Measurements from ENCODE around the gene MLPH. TPM values are rescaled to one million over a fixed set of nuclear protein-coding genes. Genes with fewer than 3 reads are reported as not detected.
A peak's percentile ranks its signal among the peaks of the same experiment; 100 is the strongest.

The MLPH gene
- total RNA-seq, 4 donors from 2014 or later, result 1.8 to 13.8 (median 10.8) TPM

DNA sequence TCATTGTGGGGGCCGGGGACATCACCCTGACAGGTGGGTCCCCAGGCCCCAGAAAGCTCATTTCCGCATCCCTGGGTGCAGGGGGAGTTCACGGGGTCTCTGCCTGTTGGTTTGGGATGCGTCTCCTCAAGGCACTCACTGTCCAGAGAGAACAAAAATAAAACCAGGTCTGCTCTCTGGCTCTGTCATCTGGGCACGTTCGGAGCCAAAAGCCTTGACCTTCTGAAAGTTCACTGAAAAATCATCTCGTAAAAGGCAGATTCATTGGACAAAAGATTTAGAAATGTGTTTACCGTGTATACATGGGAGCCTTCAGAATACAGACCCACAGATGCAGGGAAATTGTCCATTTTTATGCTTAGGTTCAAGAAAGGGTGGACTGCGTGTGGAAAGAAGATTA is 26.6 kb downstream of the MLPH start:
- Histone ChIP-seq H3K36me3 (no peaks in the 10 kb centered on the region), H3K9me3 (no peaks in the 10 kb centered on the region), H3K4me3 (no peak overlapping the region), H3K27ac (peak overlapping the region in 2 of 4 donors; percentile 37 to 57), H3K4me1 (peaks cover 0 to 46% (median 5%) of the 10 kb centered on the region in 3 donors), H3K27me3 (no peaks in the 10 kb centered on the region)
- no peak for TF ChIP-seq CTCF (IDR thresholded peaks at IDR 0.05)
- no peak for TF ChIP-seq POLR2A (IDR thresholded peaks at IDR 0.05)
- no peak for TF ChIP-seq POLR2AphosphoS5 (IDR thresholded peaks at IDR 0.05)
- no peak for TF ChIP-seq EP300 (IDR thresholded peaks at IDR 0.05)
- WGBS, 2 donors (ENCODE audit: low coverage in 1 of 2), result 67 to 75% methylated on average over 4 to 5 of the region's 9 CpGs
- no peak for ATAC-seq

DNA sequence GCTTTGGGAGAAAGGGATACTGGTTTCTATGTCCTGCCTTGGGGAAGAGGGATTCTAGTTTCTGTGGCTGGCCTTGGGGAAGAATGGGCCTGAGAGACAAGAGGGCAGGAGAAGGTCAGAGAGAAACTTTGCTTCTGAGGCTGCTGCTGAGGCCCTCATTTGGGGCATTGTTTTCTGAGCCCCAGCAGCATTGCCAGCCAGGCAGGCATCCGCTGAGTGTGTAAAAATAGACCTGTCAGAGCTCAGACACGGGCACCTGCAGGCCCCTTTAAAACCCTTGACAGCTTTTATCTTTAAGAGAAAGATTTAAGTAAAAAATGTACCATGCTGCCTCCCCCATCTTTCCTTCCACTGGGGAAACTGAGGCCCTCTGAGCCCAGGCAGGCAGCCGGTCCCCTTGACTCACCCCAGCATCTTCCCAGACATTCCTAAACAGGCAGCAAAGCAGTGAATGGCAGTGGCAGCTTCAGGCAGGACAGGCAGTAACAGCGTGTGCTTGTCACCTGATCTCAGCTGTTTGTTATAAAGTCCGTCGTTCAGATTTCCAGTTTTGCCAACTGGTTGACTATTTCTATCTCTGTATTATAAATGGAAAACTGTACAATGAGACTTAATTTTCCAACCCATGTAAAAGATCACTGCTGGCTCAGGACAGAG is 27.6 kb downstream of the MLPH start:
- 76 to 77% methylated on average over 3 to 4 of the region's 6 CpGs for WGBS, 2 donors (ENCODE audit: low coverage in 1 of 2)
- ATAC-seq, result no peak
- Histone ChIP-seq H3K36me3 (no peaks in the 10 kb centered on the region), H3K4me1 (peaks cover 0 to 46% (median 5%) of the 10 kb centered on the region in 3 donors), H3K4me3 (no peak overlapping the region), H3K27ac (peak overlapping the region in 2 of 4 donors; percentile 9 to 57), H3K9me3 (no peaks in the 10 kb centered on the region), H3K27me3 (no peaks in the 10 kb centered on the region)
- TF ChIP-seq EP300 (IDR thresholded peaks at IDR 0.05) (no peak), POLR2A (IDR thresholded peaks at IDR 0.05) (no peak), POLR2AphosphoS5 (IDR thresholded peaks at IDR 0.05) (no peak), CTCF (IDR thresholded peaks at IDR 0.05) (no peak)

DNA sequence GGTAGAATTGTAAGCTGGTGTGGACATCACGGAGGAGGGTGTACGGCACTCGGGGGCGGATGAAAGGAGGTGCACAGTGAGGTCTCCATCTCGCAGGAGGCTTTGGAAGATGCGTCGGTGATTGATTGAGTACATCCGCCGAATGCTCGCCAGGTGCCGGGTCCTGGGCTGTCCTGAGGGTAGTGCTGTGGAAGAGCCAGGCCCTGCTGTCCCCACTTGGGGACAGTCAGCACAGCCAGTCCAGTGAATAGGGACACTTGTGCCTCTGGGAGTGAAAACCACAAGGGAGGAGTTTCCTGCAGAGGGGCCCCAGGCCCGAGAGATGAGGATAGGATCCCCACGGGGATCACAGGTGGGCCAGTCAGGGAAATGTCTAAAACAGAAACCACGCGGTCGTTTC is 28.1 kb downstream of the MLPH start:
- no peak for TF ChIP-seq POLR2A (IDR thresholded peaks at IDR 0.05)
- TF ChIP-seq CTCF (IDR thresholded peaks at IDR 0.05), result no peak
- no peak for TF ChIP-seq POLR2AphosphoS5 (IDR thresholded peaks at IDR 0.05)
- TF ChIP-seq EP300 (IDR thresholded peaks at IDR 0.05), result no peak
- no peaks in the 10 kb centered on the region for H3K27me3 ChIP-seq
- H3K9me3 ChIP-seq, result no peaks in the 10 kb centered on the region
- peak overlapping the region in 2 of 4 donors; percentile 5 to 57 for H3K27ac ChIP-seq
- no peak overlapping the region for H3K4me3 ChIP-seq
- H3K36me3 ChIP-seq, result no peaks in the 10 kb centered on the region
- WGBS, 2 donors (ENCODE audit: low coverage in 1 of 2), result 86 to 97% methylated on average over 7 to 12 of the region's 16 CpGs
- peaks cover 0 to 46% (median 5%) of the 10 kb centered on the region in 3 donors for H3K4me1 ChIP-seq
- no peak for ATAC-seq

DNA sequence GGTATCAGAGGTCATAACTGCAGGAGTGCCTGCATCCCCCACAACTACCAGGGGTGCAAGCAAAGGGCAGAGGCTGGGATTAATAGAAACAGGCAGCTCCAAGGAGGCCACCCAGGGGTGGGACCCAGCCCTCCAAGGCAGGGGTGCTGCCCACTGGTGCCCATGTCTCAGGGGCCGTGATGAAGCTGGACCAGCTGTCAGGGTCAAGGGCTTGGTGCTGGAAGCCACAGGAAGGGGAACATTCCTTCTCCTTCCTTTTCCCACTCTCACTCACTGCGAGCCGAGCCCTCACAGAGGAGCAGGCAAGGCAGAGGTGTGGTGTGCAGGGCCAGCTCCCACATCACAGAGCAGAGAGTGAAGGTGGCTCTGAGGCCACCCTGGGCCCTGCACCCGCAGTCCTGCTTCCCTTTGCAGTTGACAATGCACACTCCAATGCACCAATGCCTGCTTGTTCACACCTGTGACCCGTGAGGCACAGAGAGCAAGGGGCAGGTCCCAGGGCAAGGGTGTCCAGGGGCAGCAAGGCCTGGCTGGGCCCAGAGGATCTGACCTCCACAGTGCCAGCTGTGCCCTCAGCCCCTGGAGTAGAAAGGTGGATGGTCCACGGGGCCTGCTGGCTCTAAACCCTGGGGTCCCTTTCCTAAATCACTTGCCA is 28.7 kb downstream of the MLPH start:
- Histone ChIP-seq H3K36me3 (no peaks in the 10 kb centered on the region), H3K9me3 (no peaks in the 10 kb centered on the region), H3K27me3 (no peaks in the 10 kb centered on the region), H3K27ac (peak overlapping the region in 1 of 4 donors; percentile 57), H3K4me3 (no peak overlapping the region), H3K4me1 (peaks cover 0 to 40% (median 5%) of the 10 kb centered on the region in 3 donors)
- no peak for ATAC-seq
- WGBS, 2 donors (ENCODE audit: low coverage in 1 of 2), result 90% methylated on average over 2 of the region's 6 CpGs; no CpG with 5 or more reads in 1 of the 2 donors
- no peak for TF ChIP-seq POLR2AphosphoS5 (IDR thresholded peaks at IDR 0.05)

DNA sequence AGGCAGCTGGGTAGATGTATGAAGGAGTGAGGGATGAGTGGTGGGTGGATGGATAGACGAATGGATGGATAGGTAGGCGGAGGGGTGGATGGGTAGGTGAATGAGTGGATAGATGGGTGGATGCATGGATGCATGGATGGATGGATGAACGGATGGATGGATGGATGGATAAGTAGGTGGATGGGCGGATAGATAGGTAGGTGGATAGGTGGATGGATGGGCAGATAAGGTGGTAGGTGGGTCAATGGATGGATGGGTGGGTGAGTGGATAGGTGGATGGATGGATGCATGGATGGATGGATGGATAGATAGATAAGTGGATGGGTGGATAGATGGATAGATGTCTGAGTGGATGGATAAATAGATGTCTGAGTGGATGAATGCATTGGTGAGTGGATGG is 30.1 kb downstream of the MLPH start:
- Histone ChIP-seq H3K36me3 (no peaks in the 10 kb centered on the region), H3K27me3 (no peaks in the 10 kb centered on the region), H3K9me3 (no peaks in the 10 kb centered on the region), H3K4me3 (no peak overlapping the region), H3K27ac (no peak overlapping the region), H3K4me1 (peaks cover 0 to 34% (median 5%) of the 10 kb centered on the region in 3 donors)
- no peak for TF ChIP-seq EP300 (IDR thresholded peaks at IDR 0.05)
- TF ChIP-seq POLR2A (IDR thresholded peaks at IDR 0.05), result no peak
- TF ChIP-seq CTCF (IDR thresholded peaks at IDR 0.05), result no peak
- TF ChIP-seq POLR2AphosphoS5 (IDR thresholded peaks at IDR 0.05), result no peak
- no peak for ATAC-seq
- 55 to 88% methylated on average over 4 of the region's 4 CpGs for WGBS, 2 donors (ENCODE audit: low coverage in 1 of 2)
